IMR-90 (cell line): ENCODE measurements around the gene RBM28.

Source experiments
- CTCF ChIP-seq: conservative IDR thresholded peaks from 2 replicates; pipeline ENCODE4 v1.5.1; 2012; ENCODE audit warnings: mild to moderate bottlenecking, low read depth, low read length, improper control_type of control experiment
- FOS ChIP-seq: fragments of 150-350 bp; IDR thresholded peaks from 2 replicates; pipeline ENCODE4 v1.6.1; 2016; ENCODE audit warnings: low read depth, low read length
- POLR2A ChIP-seq: IDR thresholded peaks from 2 replicates; pipeline ENCODE4 v1.6.1; 2012; ENCODE audit warnings: mild to moderate bottlenecking, low read depth, low read length
- RAD21 ChIP-seq: IDR thresholded peaks from 2 replicates; pipeline ENCODE4 v1.6.1; 2012; ENCODE audit warnings: low read length, improper control_type of control experiment
- USF2 ChIP-seq: fragments of 150-350 bp; IDR thresholded peaks from 2 replicates; pipeline ENCODE4 v1.6.1; 2017; ENCODE audit warnings: mild to moderate bottlenecking, antibody characterized with exemption, low read length, low read depth

- TF ChIP-seq POLR2A (no peak), CTCF (peak; percentile 88), RAD21 (peak; percentile 92), FOS (no peak), USF2 (no peak)
Observed at GRCh38 chr7:128347647-128348097, 4.0 kb upstream of the RBM28 start.
